ENCODE results near the gene GPC3.

GPC3 gene

GRCh38 chrX:133913009-133913408 lies 72.4 kb downstream of the GPC3 start:
- no peak overlapping the region for H3K4me3 ChIP-seq (ENCODE audit: low read depth, low read length)
- no peak for TF ChIP-seq CTCF (conservative IDR thresholded peaks at IDR 0.05; ENCODE audit: low read depth, low read length)
- no peak for DNase-seq (ENCODE audit: low read depth)

DNA sequence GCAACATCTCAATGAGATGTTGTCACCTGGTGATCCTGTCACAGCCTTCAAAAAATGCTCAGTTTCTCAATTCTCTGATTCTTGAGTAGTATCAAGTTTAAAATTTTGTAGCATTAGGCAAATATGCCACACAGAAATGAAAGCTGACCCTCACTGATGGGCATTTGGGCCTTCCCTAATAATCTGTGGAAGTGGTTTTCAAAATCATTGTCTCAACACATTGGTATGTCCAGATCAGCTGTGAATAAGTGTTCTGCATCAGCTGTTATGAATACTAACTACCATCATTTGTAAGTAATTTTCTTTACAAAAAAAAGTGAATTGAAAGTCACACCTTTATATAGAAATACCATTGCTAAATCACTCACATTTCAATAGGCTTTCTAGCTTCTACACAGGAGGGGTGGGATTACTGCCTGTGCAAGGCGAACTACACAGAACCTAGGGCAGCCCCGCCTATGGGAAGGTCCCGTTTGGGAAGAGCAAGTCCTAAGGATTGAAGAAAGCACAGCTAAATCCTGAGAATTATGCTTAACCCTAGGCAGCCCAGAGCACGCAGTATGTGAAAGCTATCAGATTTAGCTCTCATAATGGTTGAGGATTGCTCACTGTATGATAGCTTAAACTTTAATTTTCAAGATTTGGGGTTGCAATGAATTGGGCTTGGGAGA lies 73.4 kb downstream of the GPC3 start:
- no peak for DNase-seq (ENCODE audit: low read depth)
- no peak overlapping the region for H3K4me3 ChIP-seq (ENCODE audit: low read depth, low read length)
- no peak for TF ChIP-seq CTCF (conservative IDR thresholded peaks at IDR 0.05; ENCODE audit: low read depth, low read length)

DNA sequence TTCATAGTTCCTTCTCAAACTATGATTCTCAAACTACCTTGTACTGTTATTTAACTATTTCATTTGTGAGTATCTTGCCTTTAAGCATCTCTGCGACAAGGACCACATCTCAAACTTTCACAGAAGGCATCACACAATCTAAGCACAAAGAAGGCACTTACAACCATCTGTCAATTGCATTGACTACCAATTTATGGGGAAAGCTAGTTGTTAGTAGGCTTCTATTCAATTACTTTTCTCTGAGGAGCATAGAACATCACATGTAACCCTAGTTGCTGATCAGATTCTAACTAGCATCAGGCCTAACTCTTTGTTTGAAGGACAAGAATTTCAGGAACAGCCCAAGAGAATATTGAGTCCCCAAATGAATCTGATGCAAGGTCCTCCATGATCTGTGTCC lies 74.9 kb downstream of the GPC3 start:
- no peak overlapping the region for H3K4me3 ChIP-seq (ENCODE audit: low read depth, low read length)
- no peak for DNase-seq (ENCODE audit: low read depth)
- no peak for TF ChIP-seq CTCF (conservative IDR thresholded peaks at IDR 0.05; ENCODE audit: low read depth, low read length)

- TF ChIP-seq CTCF (conservative IDR thresholded peaks at IDR 0.05; ENCODE audit: low read depth, low read length): no peak
- DNase-seq (ENCODE audit: low read depth): no peak
- H3K4me3 ChIP-seq (ENCODE audit: low read depth, low read length): no peak overlapping the region
Observed at GRCh38 chrX:133909888-133910287, 75.5 kb downstream of the GPC3 start.

GRCh38 chrX:133908223-133908955 lies 77.0 kb downstream of the GPC3 start:
- TF ChIP-seq CTCF (conservative IDR thresholded peaks at IDR 0.05; ENCODE audit: low read depth, low read length): no peak
- no peak overlapping the region for H3K4me3 ChIP-seq (ENCODE audit: low read depth, low read length)
- no peak for DNase-seq (ENCODE audit: low read depth)

DNA sequence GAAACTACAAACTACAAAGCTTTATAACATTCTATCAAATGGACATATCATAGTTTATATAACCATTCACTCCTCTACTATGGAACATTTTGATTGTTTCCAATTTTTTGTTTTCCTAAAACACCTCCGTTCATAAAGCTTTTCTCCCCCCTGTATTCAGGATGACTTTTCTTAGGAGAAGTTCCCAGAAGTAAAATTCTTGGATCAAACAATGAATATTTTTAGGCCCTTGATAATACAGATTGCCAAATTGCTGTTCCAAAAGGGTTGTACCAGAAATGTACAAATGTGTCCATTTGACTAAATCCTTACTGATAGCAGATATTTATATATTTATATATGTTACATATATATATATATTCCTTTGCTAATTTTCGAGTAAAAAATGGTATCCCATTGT lies 77.8 kb downstream of the GPC3 start:
- no peak for TF ChIP-seq CTCF (conservative IDR thresholded peaks at IDR 0.05; ENCODE audit: low read depth, low read length)
- DNase-seq (ENCODE audit: low read depth): no peak
- no peak overlapping the region for H3K4me3 ChIP-seq (ENCODE audit: low read depth, low read length)

- no peak overlapping the region for H3K4me3 ChIP-seq (ENCODE audit: low read depth, low read length)
- DNase-seq (ENCODE audit: low read depth): no peak
- no peak for TF ChIP-seq CTCF (conservative IDR thresholded peaks at IDR 0.05; ENCODE audit: low read depth, low read length)
Observed at GRCh38 chrX:133905305-133905704, 80.1 kb downstream of the GPC3 start.

Data from choroid plexus epithelial cell (primary cell).